Measurements from ENCODE around the gene SUPT3H.

The SUPT3H gene

DNA sequence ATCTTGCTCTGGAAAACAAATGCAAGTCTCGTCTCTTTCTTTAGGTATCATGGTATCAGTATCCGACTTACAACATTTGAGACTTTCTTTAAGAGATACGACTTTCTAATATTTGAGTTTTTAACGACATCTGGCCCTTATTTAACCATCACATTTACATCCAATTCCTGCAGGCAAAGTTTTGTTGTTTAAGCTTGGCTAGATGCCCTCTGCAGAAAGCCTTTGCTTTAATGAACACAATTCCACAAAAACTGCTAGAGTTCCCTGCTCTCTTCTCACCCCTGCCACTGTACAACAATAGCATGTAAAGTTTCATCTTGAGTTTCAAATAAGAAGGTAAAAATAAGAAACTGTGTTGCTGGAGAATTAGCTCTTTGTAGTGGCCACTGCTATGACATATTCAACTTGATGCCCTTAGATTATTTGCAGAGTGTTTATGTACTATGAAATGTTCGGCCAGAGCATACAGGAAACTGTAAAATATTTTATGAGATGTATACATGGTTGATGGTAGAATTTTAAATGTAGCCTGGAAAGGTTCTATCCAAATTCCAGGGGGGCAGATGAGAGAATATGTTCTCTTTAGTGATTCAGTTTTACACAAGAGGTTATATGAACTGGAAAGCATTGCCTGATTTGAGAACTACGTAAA is 551.6 kb downstream of the SUPT3H start:
- Histone ChIP-seq H3K9me3 (ENCODE audit: low read depth, low read length) (no peaks in the 10 kb centered on the region), H3K9ac (ENCODE audit: insufficient read length) (no peak overlapping the region), H3K4me3 (peak overlapping the region; percentile 75), H3K36me3 (ENCODE audit: insufficient read depth, low read length) (no peaks in the 10 kb centered on the region), H3K27ac (peak overlapping the region; percentile 85)
- no peak for TF ChIP-seq FOXP2 (optimal IDR thresholded peaks at IDR 0.05; ENCODE audit: control extremely low read depth, extremely low read length, insufficient read depth)
- TF ChIP-seq POLR2AphosphoS5 (IDR thresholded peaks at IDR 0.05; ENCODE audit: borderline replicate concordance, low read depth, low read length), result peak; percentile 5; the same call in 1 of the 2 replicates
- peak; percentile 67 for DNase-seq (ENCODE audit: low read depth, low spot score)

DNA sequence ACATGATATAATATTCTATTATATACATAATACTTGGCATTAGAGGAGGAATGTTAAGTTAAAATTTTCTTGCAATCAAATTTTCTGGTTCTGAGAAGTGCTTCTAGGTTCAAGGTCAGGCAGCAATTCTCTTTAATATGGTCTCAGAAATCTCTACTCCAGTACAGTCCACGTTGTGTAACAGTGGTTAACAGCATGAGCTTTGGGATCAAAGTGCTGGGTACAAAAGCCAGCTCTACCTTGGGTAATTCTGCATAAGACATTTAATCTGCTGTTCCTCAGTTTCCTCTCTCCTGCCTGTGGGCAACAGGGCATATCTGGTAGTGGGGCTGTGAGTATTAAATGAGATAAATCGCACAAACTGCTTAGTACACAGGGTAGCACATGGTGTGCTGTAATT is 552.5 kb downstream of the SUPT3H start:
- TF ChIP-seq EZH2 (IDR thresholded peaks at IDR 0.05) (no peak), POLR2AphosphoS5 (IDR thresholded peaks at IDR 0.05; ENCODE audit: borderline replicate concordance, low read depth, low read length) (no peak), FOXP2 (optimal IDR thresholded peaks at IDR 0.05; ENCODE audit: control extremely low read depth, extremely low read length, insufficient read depth) (no peak)
- DNase-seq (ENCODE audit: low read depth, low spot score), result no peak
- no peaks in the 10 kb centered on the region for H3K36me3 ChIP-seq (ENCODE audit: insufficient read depth, low read length)
- H3K4me3 ChIP-seq, result peak overlapping the region; percentile 75
- H3K27ac ChIP-seq, result peak overlapping the region; percentile 85
- H3K9ac ChIP-seq (ENCODE audit: insufficient read length), result no peak overlapping the region
- H3K9me3 ChIP-seq (ENCODE audit: low read depth, low read length), result no peaks in the 10 kb centered on the region

DNA sequence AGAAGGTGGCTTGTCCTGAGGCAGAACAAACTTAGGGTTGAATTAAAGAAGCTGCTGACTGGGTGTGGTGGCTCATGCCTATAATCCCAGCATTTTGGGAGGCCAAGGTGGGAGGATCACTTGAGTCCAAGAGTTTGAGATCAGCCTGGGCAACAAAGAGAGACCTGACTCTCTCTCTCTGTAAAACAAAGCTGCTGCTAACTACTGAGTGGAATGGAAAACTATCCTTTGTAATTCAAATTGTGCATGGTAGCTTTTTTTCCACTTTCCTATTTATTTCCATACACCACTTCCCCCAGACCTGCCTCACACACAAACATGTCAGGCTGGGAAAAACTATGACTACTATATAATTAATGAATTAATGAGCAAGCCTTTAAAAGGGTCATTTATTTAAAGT is 553.2 kb downstream of the SUPT3H start:
- no peak for DNase-seq (ENCODE audit: low read depth, low spot score)
- no peak overlapping the region for H3K4me3 ChIP-seq
- no peaks in the 10 kb centered on the region for H3K9me3 ChIP-seq (ENCODE audit: low read depth, low read length)
- no peaks in the 10 kb centered on the region for H3K36me3 ChIP-seq (ENCODE audit: insufficient read depth, low read length)
- TF ChIP-seq FOXP2 (optimal IDR thresholded peaks at IDR 0.05; ENCODE audit: control extremely low read depth, extremely low read length, insufficient read depth) (no peak), POLR2AphosphoS5 (IDR thresholded peaks at IDR 0.05; ENCODE audit: borderline replicate concordance, low read depth, low read length) (no peak), EZH2 (IDR thresholded peaks at IDR 0.05) (no peak)
- H3K27ac ChIP-seq, result no peak overlapping the region
- H3K9ac ChIP-seq (ENCODE audit: insufficient read length), result no peak overlapping the region

DNA sequence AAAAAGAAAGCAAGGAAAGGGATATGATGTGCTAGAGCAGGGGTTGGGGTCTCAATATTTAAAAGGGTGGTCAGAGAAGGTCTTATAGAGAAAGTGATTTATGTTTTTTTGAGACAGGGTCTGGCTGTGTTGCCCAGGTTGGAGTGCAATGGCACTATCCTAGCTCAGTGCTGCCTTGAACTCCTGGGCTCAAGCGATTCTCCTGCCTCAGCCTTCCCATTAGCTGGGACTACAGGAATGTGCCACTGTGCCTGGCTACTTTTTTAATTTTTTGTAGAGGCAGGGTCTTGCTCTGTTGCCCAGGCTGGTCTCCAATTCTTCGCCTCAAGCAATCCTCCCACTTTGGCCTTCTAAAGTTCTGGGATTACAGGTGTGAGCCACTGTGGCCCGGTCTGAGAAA is 557.0 kb downstream of the SUPT3H start:
- Histone ChIP-seq H3K4me3 (no peak overlapping the region), H3K36me3 (ENCODE audit: insufficient read depth, low read length) (no peaks in the 10 kb centered on the region), H3K27ac (no peak overlapping the region), H3K9me3 (ENCODE audit: low read depth, low read length) (no peaks in the 10 kb centered on the region), H3K9ac (ENCODE audit: insufficient read length) (no peak overlapping the region)
- TF ChIP-seq EZH2 (IDR thresholded peaks at IDR 0.05), result no peak
- DNase-seq (ENCODE audit: low read depth, low spot score), result no peak

DNA sequence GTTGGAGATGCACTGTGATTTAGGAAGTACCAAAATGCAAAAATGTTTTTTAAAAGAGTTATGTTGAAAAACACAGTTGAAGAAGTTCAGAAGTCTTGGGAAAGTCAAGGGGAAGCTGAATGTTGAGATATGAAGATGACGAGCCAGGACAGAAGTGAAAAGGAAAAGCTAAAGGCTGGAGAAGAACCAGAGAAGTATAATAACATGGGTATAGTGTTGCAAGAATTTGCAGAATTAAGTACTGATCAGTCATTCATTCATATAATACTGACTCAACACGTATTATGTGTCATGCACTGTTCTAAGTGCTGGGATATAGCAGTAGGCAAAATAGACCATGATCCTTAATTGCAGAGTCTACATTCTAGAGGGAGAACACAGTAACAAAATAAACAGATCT is 557.4 kb downstream of the SUPT3H start:
- DNase-seq (ENCODE audit: low read depth, low spot score), result no peak
- Histone ChIP-seq H3K4me3 (no peak overlapping the region), H3K9ac (ENCODE audit: insufficient read length) (no peak overlapping the region), H3K9me3 (ENCODE audit: low read depth, low read length) (no peaks in the 10 kb centered on the region), H3K27ac (no peak overlapping the region), H3K36me3 (ENCODE audit: insufficient read depth, low read length) (no peaks in the 10 kb centered on the region)
- TF ChIP-seq POLR2AphosphoS5 (IDR thresholded peaks at IDR 0.05; ENCODE audit: borderline replicate concordance, low read depth, low read length) (no peak), FOXP2 (optimal IDR thresholded peaks at IDR 0.05; ENCODE audit: control extremely low read depth, extremely low read length, insufficient read depth) (no peak), EZH2 (IDR thresholded peaks at IDR 0.05) (no peak)

DNA sequence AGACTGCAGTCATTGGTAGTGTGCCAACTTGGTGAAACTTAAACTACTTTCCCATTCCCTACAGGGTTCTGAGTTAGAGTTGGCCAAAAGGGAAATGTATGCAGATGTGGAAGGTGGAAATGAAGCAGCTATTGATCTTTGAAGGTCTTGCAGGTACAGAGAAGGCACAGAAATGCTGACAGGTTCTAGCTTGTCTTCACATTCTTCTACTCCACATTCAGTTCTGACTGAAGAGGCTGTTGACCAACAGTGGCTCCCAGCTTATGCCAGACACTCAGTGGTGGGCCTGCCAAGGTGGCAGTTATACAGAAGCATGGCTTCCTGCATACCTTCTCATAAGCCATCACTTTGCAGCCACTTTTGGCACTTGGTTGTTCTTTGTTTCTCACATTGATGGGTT is 566.3 kb downstream of the SUPT3H start:
- Histone ChIP-seq H3K9ac (ENCODE audit: insufficient read length) (no peak overlapping the region), H3K4me3 (no peak overlapping the region), H3K9me3 (ENCODE audit: low read depth, low read length) (no peaks in the 10 kb centered on the region), H3K27ac (no peak overlapping the region), H3K36me3 (ENCODE audit: insufficient read depth, low read length) (no peaks in the 10 kb centered on the region)
- DNase-seq (ENCODE audit: low read depth, low spot score), result no peak
- TF ChIP-seq POLR2AphosphoS5 (IDR thresholded peaks at IDR 0.05; ENCODE audit: borderline replicate concordance, low read depth, low read length) (no peak), FOXP2 (optimal IDR thresholded peaks at IDR 0.05; ENCODE audit: control extremely low read depth, extremely low read length, insufficient read depth) (no peak), EZH2 (IDR thresholded peaks at IDR 0.05) (no peak)

DNA sequence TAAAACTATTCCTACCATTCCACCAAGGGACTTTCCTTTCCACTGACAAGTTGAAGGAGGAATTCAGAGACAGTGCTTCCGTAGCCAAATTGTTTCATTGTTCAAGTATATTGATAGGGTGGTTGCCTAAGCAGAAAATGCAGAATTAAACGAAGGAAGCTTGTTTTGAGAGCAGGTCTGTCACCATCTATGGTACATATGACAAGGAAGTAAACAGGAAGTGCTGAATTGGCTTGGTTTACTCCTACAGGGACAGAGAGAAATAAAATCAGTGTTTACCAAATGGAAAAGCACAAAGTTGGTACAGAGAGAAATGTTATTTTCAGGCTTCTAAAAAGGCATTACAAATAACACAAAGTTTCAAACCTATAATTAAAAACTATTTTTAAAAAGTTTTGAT is 568.5 kb downstream of the SUPT3H start:
- no peak overlapping the region for H3K9ac ChIP-seq (ENCODE audit: insufficient read length)
- no peaks in the 10 kb centered on the region for H3K9me3 ChIP-seq (ENCODE audit: low read depth, low read length)
- H3K4me3 ChIP-seq, result no peak overlapping the region
- no peaks in the 10 kb centered on the region for H3K36me3 ChIP-seq (ENCODE audit: insufficient read depth, low read length)
- TF ChIP-seq POLR2AphosphoS5 (IDR thresholded peaks at IDR 0.05; ENCODE audit: borderline replicate concordance, low read depth, low read length) (no peak), FOXP2 (optimal IDR thresholded peaks at IDR 0.05; ENCODE audit: control extremely low read depth, extremely low read length, insufficient read depth) (peak; percentile 20)
- H3K27ac ChIP-seq, result no peak overlapping the region
- DNase-seq (ENCODE audit: low read depth, low spot score), result no peak

DNA sequence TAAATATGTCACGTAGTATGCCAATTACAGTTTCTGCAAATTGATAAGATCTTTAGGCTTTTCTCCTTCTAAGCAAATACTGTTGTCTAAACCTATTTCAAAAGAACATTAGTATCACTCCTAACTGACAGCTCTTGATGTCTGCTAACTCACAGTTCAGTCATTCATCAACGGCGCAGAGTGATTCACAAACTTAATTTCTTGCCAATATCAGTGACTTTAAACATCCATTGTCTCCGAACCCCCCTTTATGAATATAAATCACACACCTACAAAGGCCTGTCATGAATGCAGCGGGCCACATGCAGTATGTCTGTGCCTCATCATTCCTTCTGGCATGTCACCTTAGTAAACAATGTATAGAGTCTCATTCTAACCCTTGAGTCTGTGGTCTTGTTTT is 569.6 kb downstream of the SUPT3H start:
- DNase-seq (ENCODE audit: low read depth, low spot score), result no peak
- no peak overlapping the region for H3K27ac ChIP-seq
- no peaks in the 10 kb centered on the region for H3K9me3 ChIP-seq (ENCODE audit: low read depth, low read length)
- no peak overlapping the region for H3K9ac ChIP-seq (ENCODE audit: insufficient read length)
- H3K36me3 ChIP-seq (ENCODE audit: insufficient read depth, low read length), result no peaks in the 10 kb centered on the region
- no peak for TF ChIP-seq POLR2AphosphoS5 (IDR thresholded peaks at IDR 0.05; ENCODE audit: borderline replicate concordance, low read depth, low read length)
- no peak overlapping the region for H3K4me3 ChIP-seq

DNA sequence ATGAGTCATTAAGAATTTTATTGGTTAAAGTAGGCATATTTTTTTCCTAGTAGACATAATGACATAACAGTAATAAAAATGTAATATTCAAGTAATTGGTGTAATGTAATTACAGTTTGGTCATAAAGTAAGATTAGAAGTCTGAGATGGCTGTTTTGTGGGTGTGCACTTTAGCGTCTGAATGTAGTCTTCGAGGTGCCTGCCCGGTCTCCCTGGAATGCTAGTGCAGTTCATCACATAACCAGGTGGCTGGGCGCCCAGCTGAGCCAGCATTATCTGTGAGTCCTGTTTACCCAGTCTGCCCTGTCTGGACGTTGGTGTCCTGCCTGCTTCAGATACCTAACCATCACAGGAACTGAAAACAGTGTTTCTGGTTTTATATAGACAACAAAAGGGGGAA is 571.1 kb downstream of the SUPT3H start:
- Histone ChIP-seq H3K4me3 (no peak overlapping the region), H3K27ac (no peak overlapping the region), H3K9me3 (ENCODE audit: low read depth, low read length) (no peaks in the 10 kb centered on the region), H3K9ac (ENCODE audit: insufficient read length) (no peak overlapping the region), H3K36me3 (ENCODE audit: insufficient read depth, low read length) (no peaks in the 10 kb centered on the region)
- TF ChIP-seq POLR2AphosphoS5 (IDR thresholded peaks at IDR 0.05; ENCODE audit: borderline replicate concordance, low read depth, low read length) (no peak), EZH2 (IDR thresholded peaks at IDR 0.05) (no peak)
- DNase-seq (ENCODE audit: low read depth, low spot score), result no peak

Measured in SK-N-MC (cell line).